ENCODE results near the gene TSPEAR. TPM values are rescaled to one million over a fixed set of nuclear protein-coding genes. Genes with fewer than 3 reads are reported as not detected.

The TSPEAR gene
- total RNA-seq, 6 experiments from 2014 or later: not detected

DNA sequence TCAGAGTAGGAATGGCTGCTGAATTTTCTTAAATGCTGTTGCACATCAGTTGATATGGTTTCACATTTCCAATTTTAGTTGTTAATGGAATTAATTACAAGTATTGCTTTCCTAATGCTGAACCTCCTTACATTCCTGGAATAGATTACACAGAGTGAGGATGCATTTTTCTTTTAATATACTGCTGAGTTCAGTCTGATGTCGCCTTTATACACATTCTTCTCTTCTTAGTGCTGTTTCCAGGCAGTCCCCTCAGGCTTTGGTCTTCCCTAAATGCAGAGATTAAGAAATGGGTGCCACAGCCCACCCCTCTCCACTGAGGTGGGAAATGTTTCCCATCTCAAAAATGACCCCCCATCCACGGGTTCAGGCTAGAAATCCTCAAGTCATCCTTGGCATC, 6.7 kb upstream of the TSPEAR start:
- H3K4me1 ChIP-seq: no peaks in the 10 kb centered on the region
- TF ChIP-seq, protein P1, sequence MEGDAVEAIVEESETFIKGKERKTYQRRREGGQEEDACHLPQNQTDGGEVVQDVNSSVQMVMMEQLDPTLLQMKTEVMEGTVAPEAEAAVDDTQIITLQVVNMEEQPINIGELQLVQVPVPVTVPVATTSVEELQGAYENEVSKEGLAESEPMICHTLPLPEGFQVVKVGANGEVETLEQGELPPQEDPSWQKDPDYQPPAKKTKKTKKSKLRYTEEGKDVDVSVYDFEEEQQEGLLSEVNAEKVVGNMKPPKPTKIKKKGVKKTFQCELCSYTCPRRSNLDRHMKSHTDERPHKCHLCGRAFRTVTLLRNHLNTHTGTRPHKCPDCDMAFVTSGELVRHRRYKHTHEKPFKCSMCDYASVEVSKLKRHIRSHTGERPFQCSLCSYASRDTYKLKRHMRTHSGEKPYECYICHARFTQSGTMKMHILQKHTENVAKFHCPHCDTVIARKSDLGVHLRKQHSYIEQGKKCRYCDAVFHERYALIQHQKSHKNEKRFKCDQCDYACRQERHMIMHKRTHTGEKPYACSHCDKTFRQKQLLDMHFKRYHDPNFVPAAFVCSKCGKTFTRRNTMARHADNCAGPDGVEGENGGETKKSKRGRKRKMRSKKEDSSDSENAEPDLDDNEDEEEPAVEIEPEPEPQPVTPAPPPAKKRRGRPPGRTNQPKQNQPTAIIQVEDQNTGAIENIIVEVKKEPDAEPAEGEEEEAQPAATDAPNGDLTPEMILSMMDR (IDR thresholded peaks at IDR 0.05): no peak
- no peak for TF ChIP-seq POLR2A (IDR thresholded peaks at IDR 0.05)
- intact Hi-C loops (cut with DNase I): no loop called here
- no peak overlapping the region for H3K4me3 ChIP-seq
- H3K27me3 ChIP-seq: peaks cover 0 to 10% of the 10 kb centered on the region in 2 donors
- ATAC-seq: no peak
- no peak for DNase-seq
- WGBS (ENCODE audit: insufficient coverage, low coverage, low lambda C conversion rate, missing lambda C conversion rate): 19% methylated on average over 2 of the region's 2 CpGs
- H3K9me3 ChIP-seq: no peaks in the 10 kb centered on the region
- H3K27ac ChIP-seq: no peak overlapping the region
- no peaks in the 10 kb centered on the region for H3K36me3 ChIP-seq

DNA sequence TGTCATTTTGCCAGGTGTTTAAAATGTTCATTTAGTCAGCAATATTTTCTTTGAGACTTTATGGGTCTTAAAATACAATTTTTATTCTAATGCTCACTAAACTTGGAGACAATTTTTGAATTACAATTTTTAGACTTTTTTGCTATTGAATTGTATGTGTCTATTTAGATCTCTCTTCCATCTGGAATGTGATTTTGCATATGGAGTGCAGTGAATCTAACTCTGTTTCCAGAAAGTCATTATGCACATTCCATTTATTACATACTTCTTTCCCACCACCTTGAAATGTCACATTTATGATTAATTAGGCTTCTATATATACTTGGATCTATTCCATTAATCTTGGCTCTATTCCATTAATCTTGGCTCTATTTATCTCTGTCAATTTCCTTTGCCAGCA, 5.6 kb upstream of the TSPEAR start:
- no peak for ATAC-seq
- no peaks in the 10 kb centered on the region for H3K9me3 ChIP-seq
- no peak for TF ChIP-seq POLR2A (IDR thresholded peaks at IDR 0.05)
- TF ChIP-seq, protein P1 (IDR thresholded peaks at IDR 0.05): no peak
- no peak overlapping the region for H3K4me3 ChIP-seq
- intact Hi-C loops (cut with DNase I): no loop called here
- H3K4me1 ChIP-seq: no peaks in the 10 kb centered on the region
- DNase-seq: no peak
- H3K27ac ChIP-seq: no peak overlapping the region
- no peaks in the 10 kb centered on the region for H3K36me3 ChIP-seq
- peaks cover 0 to 17% of the 10 kb centered on the region in 2 donors for H3K27me3 ChIP-seq

DNA sequence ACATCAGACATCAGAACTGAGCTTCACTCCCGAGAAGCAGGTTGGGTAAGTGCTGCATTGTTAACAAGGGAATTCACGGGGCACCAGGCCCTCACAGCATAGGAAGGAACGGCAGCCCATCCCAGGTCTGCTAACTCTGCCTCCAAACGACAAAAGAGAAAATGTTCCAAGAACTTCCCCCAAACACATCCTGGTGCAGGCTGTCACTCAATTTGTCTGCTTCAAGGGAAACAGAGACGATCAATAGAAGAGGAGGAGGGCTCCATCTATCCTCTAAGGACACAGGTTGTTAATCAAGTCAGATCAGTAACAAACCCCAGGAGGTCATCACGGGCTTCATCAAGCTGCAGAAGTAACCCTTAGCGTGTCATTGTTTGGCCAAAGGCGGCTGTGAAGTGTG, 3.5 kb upstream of the TSPEAR start:
- WGBS (ENCODE audit: insufficient coverage, low coverage, low lambda C conversion rate, missing lambda C conversion rate): 8% methylated on average over 8 of the region's 8 CpGs
- Histone ChIP-seq H3K9me3 (no peaks in the 10 kb centered on the region), H3K27ac (no peak overlapping the region), H3K27me3 (peaks cover 11 to 21% of the 10 kb centered on the region in 2 donors), H3K36me3 (no peaks in the 10 kb centered on the region), H3K4me1 (peaks cover 0 to 2% (median 0%) of the 10 kb centered on the region in 4 donors), H3K4me3 (no peak overlapping the region)
- DNase-seq (no peak), ATAC-seq (no peak)
- intact Hi-C loops (cut with DNase I): no loop called here
- no peak for TF ChIP-seq POLR2A (IDR thresholded peaks at IDR 0.05)
- TF ChIP-seq, protein P1 (IDR thresholded peaks at IDR 0.05): no peak

DNA sequence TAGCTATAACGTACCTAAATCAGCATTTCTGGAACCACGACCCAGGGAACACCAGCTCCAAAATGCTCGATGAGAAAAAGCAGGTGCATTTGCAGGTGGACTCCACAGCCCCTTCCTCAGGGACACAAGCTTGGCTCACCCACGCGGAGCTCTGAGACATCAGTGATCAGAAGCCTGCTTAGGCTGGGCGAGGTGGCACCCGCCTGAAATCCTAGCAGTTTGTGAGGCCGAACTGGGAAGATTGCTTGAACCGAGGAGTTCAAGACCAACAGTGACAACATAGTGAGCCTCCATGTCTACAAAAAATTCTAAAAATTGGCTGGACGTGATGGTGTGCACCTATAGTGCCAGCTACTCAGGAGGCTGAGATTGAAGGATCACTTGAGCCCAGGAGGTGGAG, 2.5 kb upstream of the TSPEAR start:
- intact Hi-C loops (cut with DNase I): no loop called here
- WGBS (ENCODE audit: insufficient coverage, low coverage, low lambda C conversion rate, missing lambda C conversion rate): 73% methylated on average over 3 of the region's 10 CpGs
- Histone ChIP-seq H3K36me3 (no peaks in the 10 kb centered on the region), H3K4me1 (peaks cover 0 to 3% (median 0%) of the 10 kb centered on the region in 4 donors), H3K9me3 (no peaks in the 10 kb centered on the region), H3K27ac (no peak overlapping the region), H3K27me3 (peaks cover 20 to 25% of the 10 kb centered on the region in 2 donors), H3K4me3 (no peak overlapping the region)
- no peak for ATAC-seq
- no peak for TF ChIP-seq POLR2A (IDR thresholded peaks at IDR 0.05)
- TF ChIP-seq, protein P1 (IDR thresholded peaks at IDR 0.05): no peak
- DNase-seq: no peak

DNA sequence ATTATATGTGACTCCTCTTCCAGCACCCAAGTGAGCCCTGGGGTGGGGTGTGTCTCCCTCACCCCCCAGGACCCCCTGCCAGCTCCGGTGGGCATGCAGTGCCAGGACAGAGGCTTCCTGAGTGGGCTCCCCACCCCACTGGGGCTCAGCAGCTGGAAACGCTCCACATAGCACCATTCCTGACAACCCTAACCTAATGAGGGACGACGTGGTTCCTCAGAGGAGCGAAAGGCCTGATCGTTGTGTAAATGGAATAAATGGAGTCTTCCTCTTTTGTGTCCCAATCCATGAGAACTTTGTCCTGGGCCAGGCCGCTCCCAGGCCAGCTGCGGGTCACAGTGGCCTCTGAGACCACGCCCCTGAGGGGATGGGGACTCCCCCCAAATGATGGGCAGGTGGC, 1.8 kb upstream of the TSPEAR start:
- TF ChIP-seq, protein P1 (IDR thresholded peaks at IDR 0.05): no peak
- no peak for TF ChIP-seq POLR2A (IDR thresholded peaks at IDR 0.05)
- intact Hi-C loops (cut with DNase I): no loop called here
- 38% methylated on average over 2 of the region's 9 CpGs for WGBS (ENCODE audit: insufficient coverage, low coverage, low lambda C conversion rate, missing lambda C conversion rate)
- Histone ChIP-seq H3K27ac (no peak overlapping the region), H3K9me3 (no peaks in the 10 kb centered on the region), H3K4me1 (peaks cover 0 to 3% (median 0%) of the 10 kb centered on the region in 4 donors), H3K4me3 (no peak overlapping the region), H3K36me3 (no peaks in the 10 kb centered on the region), H3K27me3 (peaks cover 24 to 32% of the 10 kb centered on the region in 2 donors)
- ATAC-seq: no peak
- no peak for DNase-seq

Measured in right lobe of liver (tissue), 6 donors.